ENCODE results near the gene MIER1. TPM values are rescaled to one million over a fixed set of nuclear protein-coding genes. Genes with fewer than 3 reads are reported as not detected.

The MIER1 gene
- total RNA-seq, 1 experiment from 2014 or later = 17.2 TPM

- no TSS peak for BruUV-seq (replicated peaks)
These were observed 18.7 kb downstream of the MIER1 start for GRCh38 chr1:66943361-66943969.

GRCh38 chr1:66944330-66945274, 19.8 kb downstream of the MIER1 start:
- Histone ChIP-seq H3K27me3 (replicated peaks; ENCODE audit: control insufficient read depth, insufficient read depth, low read length) (no peaks in the 10 kb centered on the region), H3K4me3 (ENCODE audit: low read depth, low read length) (no peak overlapping the region), H3K4me1 (no peaks in the 10 kb centered on the region), H3K9me3 (no peaks in the 10 kb centered on the region), H3K36me3 (ENCODE audit: control insufficient read depth, insufficient read depth, low read length) (no peaks in the 10 kb centered on the region)
- Mint-ChIP-seq H3K4me3 (ENCODE audit: unreplicated experiment) (no peak overlapping the region), H3K27ac (ENCODE audit: unreplicated experiment) (no peak overlapping the region), H3K9me3 (ENCODE audit: unreplicated experiment) (no peaks in the 10 kb centered on the region), H3K4me1 (ENCODE audit: low read depth, unreplicated experiment) (no peaks in the 10 kb centered on the region), H3K36me3 (ENCODE audit: insufficient read depth, unreplicated experiment) (peaks cover 16% of the 10 kb centered on the region), H3K27me3 (ENCODE audit: insufficient read depth, unreplicated experiment) (no peaks in the 10 kb centered on the region)
- intact Hi-C loops (cut with micrococcal nuclease; ENCODE audit: unreplicated experiment) = no loop called here
- BruUV-seq (replicated peaks) = no TSS peak
- DNase-seq = no peak
- ChIA-PET CTCF (no interaction called here), POLR2A (no interaction called here)
- no peak for TF ChIP-seq CTCF (IDR thresholded peaks at IDR 0.05; ENCODE audit: insufficient read depth in 1 of 2, low read depth in 1 of 2, low read length in 1 of 2, severe bottlenecking in 1 of 2, unreplicated experiment in 1 of 2)

More at GRCh38 chr1:66943361-66943969, 18.7 kb downstream of the MIER1 start:
- H3K4me3 Mint-ChIP-seq (ENCODE audit: unreplicated experiment) = no peak overlapping the region
- H3K9me3 Mint-ChIP-seq (ENCODE audit: unreplicated experiment) = no peaks in the 10 kb centered on the region
- POLR2A ChIA-PET = no interaction called here
- CTCF ChIA-PET = no interaction called here
- H3K4me1 ChIP-seq = no peaks in the 10 kb centered on the region
- H3K27ac Mint-ChIP-seq (ENCODE audit: unreplicated experiment) = peak overlapping the region; percentile 36
- no peaks in the 10 kb centered on the region for H3K27me3 ChIP-seq (replicated peaks; ENCODE audit: control insufficient read depth, insufficient read depth, low read length)
- H3K4me3 ChIP-seq (ENCODE audit: low read depth, low read length) = no peak overlapping the region
- TF ChIP-seq CTCF (IDR thresholded peaks at IDR 0.05; ENCODE audit: insufficient read depth in 1 of 2, low read depth in 1 of 2, low read length in 1 of 2, severe bottlenecking in 1 of 2, unreplicated experiment in 1 of 2) = no peak
- H3K9me3 ChIP-seq = no peaks in the 10 kb centered on the region
- intact Hi-C loops (cut with micrococcal nuclease; ENCODE audit: unreplicated experiment) = no loop called here
- H3K27me3 Mint-ChIP-seq (ENCODE audit: insufficient read depth, unreplicated experiment) = no peaks in the 10 kb centered on the region
- no peaks in the 10 kb centered on the region for H3K36me3 ChIP-seq (ENCODE audit: control insufficient read depth, insufficient read depth, low read length)
- no peaks in the 10 kb centered on the region for H3K4me1 Mint-ChIP-seq (ENCODE audit: low read depth, unreplicated experiment)
- DNase-seq = no peak
- peaks cover 16% of the 10 kb centered on the region for H3K36me3 Mint-ChIP-seq (ENCODE audit: insufficient read depth, unreplicated experiment)

GRCh38 chr1:66945316-66945715, 20.5 kb downstream of the MIER1 start:
- H3K9me3 Mint-ChIP-seq (ENCODE audit: unreplicated experiment) = no peaks in the 10 kb centered on the region
- no peak overlapping the region for H3K27ac Mint-ChIP-seq (ENCODE audit: unreplicated experiment)
- ChIA-PET POLR2A (no interaction called here), CTCF (no interaction called here)
- no peak for TF ChIP-seq CTCF (IDR thresholded peaks at IDR 0.05; ENCODE audit: insufficient read depth in 1 of 2, low read depth in 1 of 2, low read length in 1 of 2, severe bottlenecking in 1 of 2, unreplicated experiment in 1 of 2)
- peaks cover 16% of the 10 kb centered on the region for H3K36me3 Mint-ChIP-seq (ENCODE audit: insufficient read depth, unreplicated experiment)
- no peak overlapping the region for H3K4me3 Mint-ChIP-seq (ENCODE audit: unreplicated experiment)
- Histone ChIP-seq H3K36me3 (ENCODE audit: control insufficient read depth, insufficient read depth, low read length) (no peaks in the 10 kb centered on the region), H3K27me3 (replicated peaks; ENCODE audit: control insufficient read depth, insufficient read depth, low read length) (no peaks in the 10 kb centered on the region), H3K4me1 (no peaks in the 10 kb centered on the region), H3K4me3 (ENCODE audit: low read depth, low read length) (no peak overlapping the region), H3K9me3 (no peaks in the 10 kb centered on the region)
- intact Hi-C loops (cut with micrococcal nuclease; ENCODE audit: unreplicated experiment) = no loop called here
- no peaks in the 10 kb centered on the region for H3K27me3 Mint-ChIP-seq (ENCODE audit: insufficient read depth, unreplicated experiment)
- DNase-seq = no peak
- BruUV-seq (replicated peaks) = no TSS peak
- H3K4me1 Mint-ChIP-seq (ENCODE audit: low read depth, unreplicated experiment) = no peaks in the 10 kb centered on the region
